GM18517 (cell line): ENCODE measurements around the gene SLC35E3.
A peak's percentile ranks its signal among the peaks of the same experiment; 100 is the strongest.

Source experiments
- ATAC-seq: cut with Tn5 transposase; IDR thresholded peaks from one replicate; pipeline ENCODE4 v1.9.1; 2021; ENCODE audit warnings: mild to moderate bottlenecking, moderate library complexity; ENCODE audit not compliant: unreplicated experiment

Gene SLC35E3

GRCh38 chr12:68745904-68746571 lies at the start of gene SLC35E3:
Gene SLC35E3, plus strand, starts transcription at chr12:68746176. Its CDS starts 202 bp downstream, at chr12:68746378.
- ATAC-seq = peak; percentile 91

- no peak for ATAC-seq
Observed at GRCh38 chr12:68699486-68699885, 46.5 kb upstream of the SLC35E3 start.

GRCh38 chr12:68727776-68728175 lies 18.2 kb upstream of the SLC35E3 start:
- ATAC-seq = no peak

- no peak for ATAC-seq
Observed at GRCh38 chr12:68733661-68734071, 12.3 kb upstream of the SLC35E3 start.

GRCh38 chr12:68739891-68740290 lies 6.1 kb upstream of the SLC35E3 start:
- ATAC-seq = no peak

GRCh38 chr12:68743356-68743755 lies 2.6 kb upstream of the SLC35E3 start:
- no peak for ATAC-seq

- peak; percentile 1 for ATAC-seq
Observed at GRCh38 chr12:68745376-68745903, 536 bp upstream of the SLC35E3 start.

GRCh38 chr12:68746572-68747180 lies 700 bp downstream of the SLC35E3 start:
- peak; percentile 20 for ATAC-seq

- ATAC-seq = no peak
Observed at GRCh38 chr12:68749443-68749842, 3.5 kb downstream of the SLC35E3 start.

- ATAC-seq = no peak
Observed at GRCh38 chr12:68749861-68750260, 3.9 kb downstream of the SLC35E3 start.

- no peak for ATAC-seq
Observed at GRCh38 chr12:68750506-68750905, 4.5 kb downstream of the SLC35E3 start.

GRCh38 chr12:68755536-68756243 lies 9.7 kb downstream of the SLC35E3 start:
- ATAC-seq = no peak

- ATAC-seq = no peak
Observed at GRCh38 chr12:68759852-68760251, 13.9 kb downstream of the SLC35E3 start.

GRCh38 chr12:68760806-68761441 lies 14.9 kb downstream of the SLC35E3 start:
- no peak for ATAC-seq

- no peak for ATAC-seq
Observed at GRCh38 chr12:68761442-68761812, 15.5 kb downstream of the SLC35E3 start.

GRCh38 chr12:68761901-68762630 lies 16.1 kb downstream of the SLC35E3 start:
- no peak for ATAC-seq

GRCh38 chr12:68762691-68763090 lies 16.7 kb downstream of the SLC35E3 start:
- no peak for ATAC-seq

GRCh38 chr12:68765696-68766095 lies 19.7 kb downstream of the SLC35E3 start:
- ATAC-seq = no peak

GRCh38 chr12:68766646-68767045 lies 20.7 kb downstream of the SLC35E3 start:
- ATAC-seq = no peak

- ATAC-seq = no peak
Observed at GRCh38 chr12:68767191-68767590, 21.2 kb downstream of the SLC35E3 start.
